Adrenal gland (tissue), 5 donors: ENCODE measurements around the gene CASP9.

Experiments used
- CTCF ChIP-seq, 6 experiments: fragments of 450-650 bp in 4 of 6; fragments of 200-600 bp in 2 of 6; sonication (generic) in 1 of 6; IDR thresholded peaks; 1 replicate in 5 of 6; 2 replicates in 1 of 6; pipeline versions ENCODE4 v1.5.1 to v1.8.0; 2016 to 2021; ENCODE audit warnings: antibody characterized with exemption in 6 of 6, mild to moderate bottlenecking in 2 of 6, moderate library complexity in 1 of 6
- POLR2A ChIP-seq, 2 donors: fragments of 450-650 bp; IDR thresholded peaks; one replicate each; pipeline ENCODE4 v1.6.1; 2017; ENCODE audit warnings: antibody characterized with exemption in 2 of 2, mild to moderate bottlenecking in 2 of 2, moderate library complexity in 1 of 2
- donor health status: DM: no; HTN: no; CAD: no.

DNA sequence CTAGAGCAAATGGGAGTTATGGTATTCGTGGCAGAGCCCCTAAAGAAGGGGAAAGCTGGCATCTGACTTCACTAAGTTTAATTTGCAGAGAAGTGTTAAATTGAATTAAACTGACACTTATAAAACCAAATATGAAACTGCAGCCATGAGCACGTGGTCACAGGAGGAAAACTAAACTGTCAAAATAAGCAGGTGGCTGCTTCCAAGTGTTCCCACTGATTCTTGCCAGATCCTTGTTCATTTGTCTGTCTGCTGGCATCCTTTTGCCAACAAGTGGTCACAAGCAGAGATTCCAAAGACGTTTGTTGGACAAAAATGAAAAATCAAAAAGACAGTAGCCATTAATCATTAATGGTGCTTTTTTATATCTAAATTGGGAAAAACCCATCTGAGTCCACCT lies 54.7 kb downstream of the CASP9 start:
- TF ChIP-seq CTCF (IDR thresholded peaks at IDR 0.05) (no peak), POLR2A (IDR thresholded peaks at IDR 0.05) (no peak)
